Measurements from ENCODE around the gene SC5D.

Gene SC5D

GRCh38 chr11:121348220-121348875, 55.8 kb downstream of the SC5D start:
- H3K4me3 ChIP-seq (ENCODE audit: low read length), result no peak overlapping the region
- DNase-seq (ENCODE audit: low read depth, low spot score), result no peak

GRCh38 chr11:121349790-121350189, 57.2 kb downstream of the SC5D start:
- H3K4me3 ChIP-seq (ENCODE audit: low read length), result no peak overlapping the region
- no peak for DNase-seq (ENCODE audit: low read depth, low spot score)

- H3K4me3 ChIP-seq (ENCODE audit: low read length), result no peak overlapping the region
- DNase-seq (ENCODE audit: low read depth, low spot score), result no peak
Measured at GRCh38 chr11:121350314-121351082, 57.9 kb downstream of the SC5D start.

GRCh38 chr11:121351083-121351630, 58.6 kb downstream of the SC5D start:
- DNase-seq (ENCODE audit: low read depth, low spot score), result no peak
- no peak overlapping the region for H3K4me3 ChIP-seq (ENCODE audit: low read length)

GRCh38 chr11:121352251-121352891, 59.8 kb downstream of the SC5D start:
- no peak overlapping the region for H3K4me3 ChIP-seq (ENCODE audit: low read length)
- DNase-seq (ENCODE audit: low read depth, low spot score), result no peak

GRCh38 chr11:121354192-121354591, 61.6 kb downstream of the SC5D start:
- H3K4me3 ChIP-seq (ENCODE audit: low read length), result no peak overlapping the region
- DNase-seq (ENCODE audit: low read depth, low spot score), result no peak

- no peak overlapping the region for H3K4me3 ChIP-seq (ENCODE audit: low read length)
Measured at GRCh38 chr11:121356357-121356756, 63.8 kb downstream of the SC5D start.

More at GRCh38 chr11:121356357-121356756, 63.8 kb downstream of the SC5D start:
- no peak for DNase-seq (ENCODE audit: low read depth, low spot score)

Measured in Jurkat, Clone E6-1 (cell line).